H9 (cell line): ENCODE results near the gene OARD1. TPM values are rescaled to one million over a fixed set of nuclear protein-coding genes. Genes with fewer than 3 reads are reported as not detected.

Source experiments
- DNase-seq: peaks from one replicate; pipeline ENCODE4 v3.0.0-alpha.2; 2017
- H2AFZ ChIP-seq: one replicate; pipeline ENCODE4 v1.6.1; 2013; ENCODE audit warnings: mild to moderate bottlenecking, low read length, control low read depth, moderate library complexity
- H2AK5ac ChIP-seq: 2 replicates; pipeline ENCODE4 v1.6.1; 2013; ENCODE audit warnings: low read length, control low read depth, mixed read lengths; ENCODE audit not compliant: insufficient read length
- H2BK120ac ChIP-seq: one replicate; pipeline ENCODE4 v1.6.1; 2013; ENCODE audit warnings: low read depth, mild to moderate bottlenecking, low read length, control low read depth, inconsistent platforms; ENCODE audit not compliant: poor library complexity, severe bottlenecking
- H2BK12ac ChIP-seq: 2 replicates; pipeline ENCODE4 v1.6.1; 2013; ENCODE audit warnings: low read length, control low read depth, mixed read lengths, low read depth; ENCODE audit not compliant: insufficient read length
- H2BK15ac ChIP-seq: 2 replicates; pipeline ENCODE4 v1.6.1; 2013; ENCODE audit warnings: low read depth, low read length, control low read depth
- H2BK20ac ChIP-seq: one replicate; pipeline ENCODE4 v1.6.1; 2013; ENCODE audit warnings: low read depth, mild to moderate bottlenecking, low read length, control low read depth, inconsistent platforms; ENCODE audit not compliant: poor library complexity, severe bottlenecking
- H2BK5ac ChIP-seq: 2 replicates; pipeline ENCODE4 v1.6.1; 2013; ENCODE audit warnings: low read length, control low read depth, mixed read lengths; ENCODE audit not compliant: insufficient read length
- H3K14ac ChIP-seq: 2 replicates; pipeline ENCODE4 v1.6.1; 2013; ENCODE audit warnings: low read length, control low read depth; ENCODE audit not compliant: insufficient read depth
- H3K18ac ChIP-seq: 2 replicates; pipeline ENCODE4 v1.6.1; 2013; ENCODE audit warnings: low read depth, mild to moderate bottlenecking, mixed read lengths, low read length, control low read depth; ENCODE audit not compliant: insufficient read length
- H3K23ac ChIP-seq: 2 replicates; pipeline ENCODE4 v1.6.1; 2013; ENCODE audit warnings: low read length, control low read depth, mixed read lengths, low read depth; ENCODE audit not compliant: insufficient read length
- H3K23me2 ChIP-seq: 2 replicates; pipeline ENCODE4 v1.6.1; 2013; ENCODE audit warnings: low read depth, mild to moderate bottlenecking, mixed read lengths, low read length, control low read depth; ENCODE audit not compliant: insufficient read length, poor library complexity, severe bottlenecking
- H3K27ac ChIP-seq: 2 replicates; pipeline ENCODE4 v1.5.1; 2013; ENCODE audit warnings: low read length, control low read depth, mixed read lengths, low read depth; ENCODE audit not compliant: insufficient read length
- H3K27me3 ChIP-seq: 2 replicates; pipeline ENCODE4 v1.6.1; 2013; ENCODE audit warnings: low read length, control low read depth, inconsistent platforms; ENCODE audit not compliant: insufficient read depth
- H3K4ac ChIP-seq: 2 replicates; pipeline ENCODE4 v1.6.1; 2013; ENCODE audit warnings: low read depth, mild to moderate bottlenecking, control low read depth, inconsistent platforms, low read length, moderate library complexity
- H3K4me1 ChIP-seq: 2 replicates; pipeline ENCODE4 v1.6.1; 2013; ENCODE audit warnings: low read length, control low read depth, inconsistent platforms; ENCODE audit not compliant: insufficient read depth
- H3K4me2 ChIP-seq: 2 replicates; pipeline ENCODE4 v1.6.1; 2013; ENCODE audit warnings: low read length, control low read depth, mixed read lengths; ENCODE audit not compliant: insufficient read length, insufficient read depth
- H3K56ac ChIP-seq: 2 replicates; pipeline ENCODE4 v1.6.1; 2013; ENCODE audit warnings: low read depth, mild to moderate bottlenecking, mixed read lengths, low read length, control low read depth; ENCODE audit not compliant: insufficient read length
- H3K79me1 ChIP-seq: 2 replicates; pipeline ENCODE4 v1.6.1; 2013; ENCODE audit warnings: low read depth, mild to moderate bottlenecking, moderate library complexity, low read length, control low read depth, inconsistent platforms; ENCODE audit not compliant: insufficient read depth, poor library complexity, severe bottlenecking
- H3K79me2 ChIP-seq: 2 replicates; pipeline ENCODE4 v1.6.1; 2013; ENCODE audit warnings: low read length, control low read depth, inconsistent platforms; ENCODE audit not compliant: insufficient read depth
- H3K9ac ChIP-seq: 2 replicates; pipeline ENCODE4 v1.6.1; 2013; ENCODE audit warnings: low read length, control low read depth, mixed read lengths; ENCODE audit not compliant: insufficient read length; ENCODE audit errors: extremely low read depth
- H3K9me3 ChIP-seq: one replicate; pipeline ENCODE4 v1.6.1; 2013; ENCODE audit warnings: low read depth, low read length, inconsistent platforms; ENCODE audit not compliant: control insufficient read depth
- H3T11ph ChIP-seq: one replicate; pipeline ENCODE4 v1.6.1; 2013; ENCODE audit warnings: mild to moderate bottlenecking, low read length, control low read depth, inconsistent platforms
- H4K20me1 ChIP-seq: one replicate; pipeline ENCODE4 v1.6.1; 2013; ENCODE audit not compliant: control insufficient read depth, insufficient read length, insufficient read depth
- H4K5ac ChIP-seq: 2 replicates; pipeline ENCODE4 v1.6.1; 2013; ENCODE audit warnings: low read depth, mild to moderate bottlenecking, mixed read lengths, low read length, control low read depth; ENCODE audit not compliant: insufficient read length
- H4K8ac ChIP-seq: replicated peaks from 2 replicates; pipeline ENCODE4 v1.6.1; 2013; ENCODE audit warnings: low read length, control low read depth, mixed read lengths, low read depth; ENCODE audit not compliant: insufficient read length
- H4K91ac ChIP-seq: 2 replicates; pipeline ENCODE4 v1.6.1; 2013; ENCODE audit warnings: low read depth, mild to moderate bottlenecking, moderate library complexity, mixed read lengths, low read length, control low read depth; ENCODE audit not compliant: insufficient read length
- H3K27ac Mint-ChIP-seq, 3 experiments: 2 replicates in 2 of 3; 3 replicates in 1 of 3; pipeline ENCODE4 v1.8.0; 2020 to 2021; ENCODE audit warnings: mixed read lengths in 3 of 3, mild to moderate bottlenecking in 1 of 3, moderate library complexity in 1 of 3
- H3K27me3 Mint-ChIP-seq: 2 replicates; pipeline ENCODE4 v1.8.0; 2021; ENCODE audit warnings: low read depth, mild to moderate bottlenecking, moderate library complexity, mixed read lengths
- H3K36me3 Mint-ChIP-seq, 3 experiments: 2 replicates in 2 of 3; 3 replicates in 1 of 3; pipeline ENCODE4 v1.8.0; 2020 to 2021; ENCODE audit warnings: low read depth in 3 of 3, mixed read lengths in 3 of 3; ENCODE audit not compliant: insufficient read depth in 1 of 3
- H3K4me1 Mint-ChIP-seq, 2 experiments: 2 replicates each; pipeline ENCODE4 v1.8.0; 2020; ENCODE audit warnings: mixed read lengths in 2 of 2
- H3K4me3 Mint-ChIP-seq, 2 experiments: 2 replicates in 1 of 2; 3 replicates in 1 of 2; pipeline ENCODE4 v1.8.0; 2020 to 2021; ENCODE audit warnings: mild to moderate bottlenecking in 2 of 2, mixed read lengths in 2 of 2, moderate library complexity in 1 of 2
- H3K9me3 Mint-ChIP-seq, 2 experiments: 2 replicates in 1 of 2; 3 replicates in 1 of 2; pipeline ENCODE4 v1.8.0; 2020; ENCODE audit warnings: mild to moderate bottlenecking in 2 of 2, mixed read lengths in 2 of 2, moderate library complexity in 1 of 2
- WGBS: extraction: QIAGEN DNeasy Blood & Tissue Kit; methylation state at CpG from one replicate; pipeline ENCODE4 v1.1.7; 2013; ENCODE audit warnings: missing lambda C conversion rate, low lambda C conversion rate, mixed read lengths; ENCODE audit not compliant: insufficient read length; ENCODE audit errors: extremely low coverage; 5-methylcytosine and 5-hydroxymethylcytosine counted together
- long read RNA-seq: library from polyadenylated mRNA; unstranded; transcript quantifications from one replicate; pipeline ENCODE4 v2.0.0, GENCODE V29; 2020
- total RNA-seq: library from RNA; stranded (reverse); gene quantifications from 2 replicates; pipeline ENCODE4 v1.2.1, GENCODE V29; 2021
- TF ChIP-seq, protein P1 (sequence below): fragments of 200-600 bp; sonication (generic); conservative IDR thresholded peaks from 3 replicates; pipeline ENCODE4 v1.8.0; 2021; ENCODE audit warnings: antibody characterized with exemption, mild to moderate bottlenecking

OARD1 gene, protein sequence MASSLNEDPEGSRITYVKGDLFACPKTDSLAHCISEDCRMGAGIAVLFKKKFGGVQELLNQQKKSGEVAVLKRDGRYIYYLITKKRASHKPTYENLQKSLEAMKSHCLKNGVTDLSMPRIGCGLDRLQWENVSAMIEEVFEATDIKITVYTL
- 35.8 and 36.6 TPM in 2 replicates for total RNA-seq
- long read RNA-seq, transcript OARD1-216 (5 exons, 1,188 nt), result minor isoform, 8 of 154 reads
- long read RNA-seq, transcript OARD1-203 (6 exons, 1,515 nt), result minor isoform, 9 of 154 reads
- long read RNA-seq, transcript OARD1-210 (6 exons, 3,330 nt), result major isoform, 70 of 154 reads
- long read RNA-seq, transcript OARD1-202 (6 exons, 1,337 nt), result minor isoform, 39 of 154 reads
- long read RNA-seq, partial matches to known transcripts, result 6 of 154 reads
- long read RNA-seq, other reads (novel, unspliced or antisense), result 11 of 154 reads

DNA sequence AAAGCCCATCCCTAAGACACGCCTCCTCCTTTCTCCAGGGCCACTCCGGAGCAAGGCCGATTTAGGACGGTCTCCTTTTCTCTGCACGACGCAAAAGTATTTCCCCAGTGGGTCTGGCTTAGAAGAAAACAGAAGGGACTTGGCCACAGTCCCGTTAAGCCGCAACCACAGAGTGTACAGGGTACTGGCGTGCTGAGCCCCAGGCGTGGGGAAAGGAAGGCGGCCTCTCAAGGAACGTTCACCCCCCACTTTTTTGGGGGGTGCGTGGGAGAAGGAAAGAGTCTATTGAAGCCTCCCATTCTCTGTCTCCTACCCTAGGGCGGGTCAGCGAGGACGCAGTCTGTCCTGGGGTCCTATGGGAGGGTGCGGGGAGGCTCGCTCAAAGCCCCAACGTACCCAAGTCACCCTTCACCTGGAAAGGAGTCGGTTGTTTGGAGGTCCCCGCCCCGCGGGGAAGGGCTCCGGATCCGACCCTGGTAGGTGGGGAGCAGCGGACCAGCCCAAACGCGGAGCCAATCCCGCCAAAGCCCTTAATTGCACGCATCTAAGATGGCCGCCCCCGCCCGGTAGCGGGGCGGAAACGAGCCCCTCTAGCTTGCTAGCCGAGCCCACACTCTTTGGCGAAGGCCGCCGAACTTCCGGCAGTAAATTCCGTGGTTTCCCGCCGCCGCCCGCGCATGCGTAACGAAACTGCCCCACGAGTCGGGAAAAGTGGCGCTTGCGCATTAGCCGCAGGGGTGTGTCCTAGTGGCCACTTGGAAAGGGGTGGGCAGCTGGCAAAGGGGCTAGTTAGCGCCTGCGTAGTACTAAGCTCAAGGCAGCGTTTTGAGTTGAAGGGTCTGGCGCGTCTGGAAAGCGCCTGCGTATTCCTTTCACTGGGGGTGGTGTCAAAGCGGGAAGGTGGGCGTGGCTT, at the start of gene OARD1:
Gene OARD1 (minus strand): TSS at position 434 of the 913 bp plus-strand sequence. CDS start 722 bp downstream, outside the sequence.
- no peaks in the 10 kb centered on the region for H4K20me1 ChIP-seq
- peaks cover 31% of the 10 kb centered on the region for H3K79me2 ChIP-seq
- no CpG with 5 or more reads among the region's 63 CpGs for WGBS

More for the DNA sequence above, at the start of gene OARD1:
- no peaks in the 10 kb centered on the region; a peak in 1 of 5 replicates for H3K9me3 Mint-ChIP-seq
- peaks cover 38 to 40% of the 10 kb centered on the region in 2 experiments for H3K4me1 Mint-ChIP-seq
- no peak within 1 kb of the TSS for H2AFZ ChIP-seq
- H3K23ac ChIP-seq, result no peak within 1 kb of the TSS
- no peak within 1 kb of the TSS for H2AK5ac ChIP-seq
- DNase-seq, result peak; percentile 98
- H3K4me3 Mint-ChIP-seq, result peak within 1 kb of the TSS; percentile 91 to 92
- H3T11ph ChIP-seq, result no peak within 1 kb of the TSS
- H3K23me2 ChIP-seq, result peaks cover 9% of the 10 kb centered on the region
- peak within 1 kb of the TSS; percentile 91 for H3K18ac ChIP-seq
- H3K9ac ChIP-seq, result peak within 1 kb of the TSS; percentile 91
- no peak within 1 kb of the TSS for H4K91ac ChIP-seq
- no peaks in the 10 kb centered on the region for H3K27me3 ChIP-seq
- peak within 1 kb of the TSS; percentile 97 to 99 (median 97) for H3K27ac Mint-ChIP-seq
- H3K56ac ChIP-seq, result no peak within 1 kb of the TSS
- peak within 1 kb of the TSS; percentile 45 for H4K5ac ChIP-seq
- no peaks in the 10 kb centered on the region for H3K27me3 Mint-ChIP-seq
- H4K8ac ChIP-seq, result no peak within 1 kb of the TSS
- peaks cover 0 to 42% (median 27%) of the 10 kb centered on the region in 3 experiments; a peak in 5 of 7 replicates for H3K36me3 Mint-ChIP-seq
- H3K79me1 ChIP-seq, result no peaks in the 10 kb centered on the region
- no peaks in the 10 kb centered on the region for H3K9me3 ChIP-seq
- no peaks in the 10 kb centered on the region for H3K4me1 ChIP-seq
- peak within 1 kb of the TSS; percentile 100 for H3K4me2 ChIP-seq
- H3K27ac ChIP-seq, result peak within 1 kb of the TSS; percentile 88
- no peak within 1 kb of the TSS for H2BK15ac ChIP-seq
- TF ChIP-seq, protein P1, sequence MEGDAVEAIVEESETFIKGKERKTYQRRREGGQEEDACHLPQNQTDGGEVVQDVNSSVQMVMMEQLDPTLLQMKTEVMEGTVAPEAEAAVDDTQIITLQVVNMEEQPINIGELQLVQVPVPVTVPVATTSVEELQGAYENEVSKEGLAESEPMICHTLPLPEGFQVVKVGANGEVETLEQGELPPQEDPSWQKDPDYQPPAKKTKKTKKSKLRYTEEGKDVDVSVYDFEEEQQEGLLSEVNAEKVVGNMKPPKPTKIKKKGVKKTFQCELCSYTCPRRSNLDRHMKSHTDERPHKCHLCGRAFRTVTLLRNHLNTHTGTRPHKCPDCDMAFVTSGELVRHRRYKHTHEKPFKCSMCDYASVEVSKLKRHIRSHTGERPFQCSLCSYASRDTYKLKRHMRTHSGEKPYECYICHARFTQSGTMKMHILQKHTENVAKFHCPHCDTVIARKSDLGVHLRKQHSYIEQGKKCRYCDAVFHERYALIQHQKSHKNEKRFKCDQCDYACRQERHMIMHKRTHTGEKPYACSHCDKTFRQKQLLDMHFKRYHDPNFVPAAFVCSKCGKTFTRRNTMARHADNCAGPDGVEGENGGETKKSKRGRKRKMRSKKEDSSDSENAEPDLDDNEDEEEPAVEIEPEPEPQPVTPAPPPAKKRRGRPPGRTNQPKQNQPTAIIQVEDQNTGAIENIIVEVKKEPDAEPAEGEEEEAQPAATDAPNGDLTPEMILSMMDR, result no peak
- no peak within 1 kb of the TSS for H2BK12ac ChIP-seq
- no peak within 1 kb of the TSS for H2BK5ac ChIP-seq
- no peak within 1 kb of the TSS; the same call in 1 of the 2 replicates for H3K4ac ChIP-seq
- no peak within 1 kb of the TSS for H2BK20ac ChIP-seq
- peak within 1 kb of the TSS; percentile 89 for H3K14ac ChIP-seq
- no peak within 1 kb of the TSS for H2BK120ac ChIP-seq
